A673 (cell line): ENCODE results near the gene RPS6KA2. TPM values are rescaled to one million over a fixed set of nuclear protein-coding genes. Genes with fewer than 3 reads are reported as not detected.

Experiments
- BruUV-seq: library from RNA; stranded (reverse); fragments of 400-500 nt; replicated peaks from 2 replicates; lab custom pipeline; 2021; lab: Mats Ljungman, UMichigan
- CTCF ChIA-PET: fragments of 300-600 bp; sonication (Branson Sonifier 250); formaldehyde crosslinking; loops from one replicate; lab custom pipeline; 2022; ENCODE audit warnings: antibody characterized with exemption; lab: Charles Lee
- POLR2A ChIA-PET: fragments of 300-600 bp; sonication (Branson Sonifier 250); formaldehyde crosslinking; loops from one replicate; lab custom pipeline; 2022; ENCODE audit warnings: antibody characterized with exemption; ENCODE audit not compliant: low non-redundant PET; lab: Charles Lee
- DNase-seq: peaks from one replicate; pipeline ENCODE4 v3.0.0-alpha.2; 2015; ENCODE audit warnings: low spot score
- H3K27ac ChIP-seq: fragments of 200-600 bp; sonication (generic); 2 replicates; pipeline ENCODE4 v1.5.1; 2016; ENCODE audit warnings: mixed run types, low read depth, mild to moderate bottlenecking, mixed read lengths, antibody characterized with exemption, low read length; ENCODE audit not compliant: poor library complexity, severe bottlenecking
- H3K27me3 ChIP-seq: fragments of 200-600 bp; sonication (generic); replicated peaks from 2 replicates; pipeline ENCODE4 v1.6.1; 2017; ENCODE audit warnings: mixed run types, low read depth, mild to moderate bottlenecking, mixed read lengths, antibody characterized with exemption, low read length; ENCODE audit not compliant: insufficient read depth, poor library complexity
- H3K36me3 ChIP-seq: fragments of 200-600 bp; sonication (generic); 2 replicates; pipeline ENCODE4 v1.6.1; 2016; ENCODE audit warnings: mixed run types, mild to moderate bottlenecking, mixed read lengths, antibody characterized with exemption, low read length; ENCODE audit not compliant: insufficient read depth, poor library complexity, severe bottlenecking
- H3K4me1 ChIP-seq: fragments of 200-600 bp; sonication (generic); 2 replicates; pipeline ENCODE4 v1.6.1; 2017; ENCODE audit warnings: mixed run types, mild to moderate bottlenecking, mixed read lengths, antibody characterized with exemption, low read length; ENCODE audit not compliant: insufficient read depth, poor library complexity, severe bottlenecking
- H3K4me3 ChIP-seq: fragments of 200-600 bp; sonication (generic); 2 replicates; pipeline ENCODE4 v1.5.1; 2016; ENCODE audit warnings: low read depth, mixed run types, mild to moderate bottlenecking, mixed read lengths, low read length; ENCODE audit not compliant: poor library complexity, severe bottlenecking
- H3K9me3 ChIP-seq: fragments of 200-600 bp; sonication (generic); 2 replicates; pipeline ENCODE4 v1.6.1; 2016; ENCODE audit warnings: mixed run types, low read depth, mild to moderate bottlenecking, mixed read lengths, antibody characterized with exemption, low read length; ENCODE audit not compliant: poor library complexity, severe bottlenecking
- CTCF ChIP-seq: fragments of 300-800, 200-600 bp; sonication (generic); conservative IDR thresholded peaks from 2 replicates; pipeline ENCODE4 v1.5.1; 2017; ENCODE audit warnings: low read depth, mild to moderate bottlenecking, antibody characterized with exemption, low read length, moderate library complexity, mixed read lengths
- EZH2 ChIP-seq: fragments of 200-600 bp; sonication (generic); IDR thresholded peaks from 2 replicates; pipeline ENCODE4 v1.6.1; 2017; ENCODE audit warnings: borderline replicate concordance, low read depth, mild to moderate bottlenecking, mixed read lengths, antibody characterized with exemption, low read length; ENCODE audit not compliant: poor library complexity, severe bottlenecking
- intact Hi-C: fragments of 100-400 bp; cut with micrococcal nuclease; formaldehyde crosslinking; loops from one replicate; pipeline ENCODE4 v1.10.0; 2022; ENCODE audit not compliant: unreplicated experiment
- total RNA-seq: library from RNA; stranded (reverse); gene quantifications from 2 replicates; pipeline ENCODE4 v1.2.3, GENCODE V29; 2021

The RPS6KA2 gene
- total RNA-seq, 1 experiment from 2014 or later: 30.1 TPM

GRCh38 chr6:166423051-166423745 is 203.9 kb downstream of the RPS6KA2 start:
- ChIA-PET POLR2A (no interaction called here), CTCF (no interaction called here)
- TF ChIP-seq CTCF: no peak
- TF ChIP-seq EZH2: no peak
- no peak overlapping the region for H3K27ac ChIP-seq
- no peaks in the 10 kb centered on the region for H3K4me1 ChIP-seq
- no peak overlapping the region for H3K4me3 ChIP-seq
- no peaks in the 10 kb centered on the region for H3K36me3 ChIP-seq
- no peak for DNase-seq
- intact Hi-C loops: no loop called here
- no peaks in the 10 kb centered on the region for H3K9me3 ChIP-seq
- no TSS peak for BruUV-seq
- H3K27me3 ChIP-seq: no peaks in the 10 kb centered on the region

GRCh38 chr6:166422201-166422940 is 204.7 kb downstream of the RPS6KA2 start:
- ChIA-PET CTCF (no interaction called here), POLR2A (no interaction called here)
- DNase-seq: no peak
- no peaks in the 10 kb centered on the region for H3K36me3 ChIP-seq
- TF ChIP-seq CTCF: no peak
- TF ChIP-seq EZH2: no peak
- no peaks in the 10 kb centered on the region for H3K4me1 ChIP-seq
- no peaks in the 10 kb centered on the region for H3K27me3 ChIP-seq
- no TSS peak for BruUV-seq
- intact Hi-C loops: no loop called here
- H3K4me3 ChIP-seq: no peak overlapping the region
- H3K9me3 ChIP-seq: no peaks in the 10 kb centered on the region
- H3K27ac ChIP-seq: no peak overlapping the region

GRCh38 chr6:166420351-166420750 is 206.7 kb downstream of the RPS6KA2 start:
- Histone ChIP-seq H3K4me3 (no peak overlapping the region), H3K4me1 (no peaks in the 10 kb centered on the region), H3K27ac (no peak overlapping the region), H3K9me3 (no peaks in the 10 kb centered on the region), H3K27me3 (no peaks in the 10 kb centered on the region), H3K36me3 (no peaks in the 10 kb centered on the region)
- intact Hi-C loops: no loop called here
- POLR2A ChIA-PET: no interaction called here
- CTCF ChIA-PET: no interaction called here
- DNase-seq: no peak
- no TSS peak for BruUV-seq
- TF ChIP-seq EZH2 (no peak), CTCF (no peak)
